Measurements from ENCODE around the gene LIX1. TPM values are rescaled to one million over a fixed set of nuclear protein-coding genes. Genes with fewer than 3 reads are reported as not detected.

LIX1 gene
- total and polyA plus RNA-seq, 2 of the 8 experiments (the other 6 are each of a cell fraction or from before 2014, with no cell fraction given) = 0.26 to 0.45 TPM

DNA sequence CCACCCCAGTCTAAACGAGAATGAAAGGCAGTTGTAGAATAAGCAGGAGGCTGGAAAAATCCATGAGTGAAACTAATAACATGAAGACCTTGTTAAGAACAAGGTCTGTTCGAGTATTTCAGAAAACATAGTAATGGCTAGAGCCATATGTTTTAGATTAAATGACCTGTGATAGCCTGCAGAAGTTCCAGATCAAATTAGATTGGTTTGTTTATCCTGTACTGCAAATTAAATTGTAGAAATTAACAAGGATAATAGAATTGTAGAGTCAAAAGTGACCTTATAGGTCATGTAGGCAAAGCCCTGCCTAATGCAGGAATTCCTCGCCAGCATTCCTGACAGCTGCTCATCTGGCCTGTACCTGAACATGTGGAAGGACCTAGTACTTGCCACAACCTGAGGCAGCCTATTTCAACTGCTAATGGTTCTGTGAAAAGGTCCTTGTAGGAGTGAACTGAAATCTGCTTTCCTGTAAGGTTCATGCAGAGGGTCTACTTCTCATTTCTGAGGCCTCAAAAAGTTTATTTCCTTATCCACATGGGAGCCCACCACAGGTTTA is 17.2 kb downstream of the LIX1 start:
- DNase-seq (ENCODE audit: low read depth in 1 of 2, low spot score in 2 of 2) (no peak), FAIRE-seq (no peak)
- Histone ChIP-seq H3K36me3 (ENCODE audit: control insufficient read depth in 2 of 4, insufficient read depth in 4 of 4, low read length in 3 of 4) (no peaks in the 10 kb centered on the region; a peak in 2 of 8 replicates), H3K23me2 (ENCODE audit: low read depth, low read length) (no peaks in the 10 kb centered on the region; the same call in 1 of the 2 replicates), H2BK120ac (replicated peaks; ENCODE audit: low read depth, low read length) (no peak overlapping the region), H3K27ac (ENCODE audit: low read depth, low read length) (no peak overlapping the region), H4K5ac (ENCODE audit: insufficient read length, low read depth, low read length) (no peak overlapping the region), H3K4me2 (ENCODE audit: insufficient read depth in 1 of 2, low read depth in 2 of 2, low read length in 2 of 2) (no peak overlapping the region), H4K20me1 (replicated peaks in 1 of 2; ENCODE audit: control insufficient read depth in 1 of 2, insufficient read depth in 2 of 2, low read length in 2 of 2) (no peaks in the 10 kb centered on the region), H3K79me1 (ENCODE audit: low read depth, low read length) (no peaks in the 10 kb centered on the region), H2AK5ac (ENCODE audit: low read depth, low read length) (no peak overlapping the region), H2BK15ac (ENCODE audit: low read length) (peak overlapping the region; percentile 53; the same call in 1 of the 2 replicates), H3K14ac (ENCODE audit: insufficient read length) (no peak overlapping the region), H3K4ac (replicated peaks; ENCODE audit: insufficient read length, low read depth, low read length) (no peak overlapping the region), H2BK12ac (ENCODE audit: low read depth, low read length) (no peak overlapping the region), H2BK20ac (ENCODE audit: low read length) (no peak overlapping the region), H3K9me3 (ENCODE audit: insufficient read depth in 2 of 2, low read depth in 1 of 2, low read length in 1 of 2) (no peaks in the 10 kb centered on the region), H3K79me2 (ENCODE audit: control insufficient read depth in 1 of 2, insufficient read depth in 2 of 2, low read length in 2 of 2) (no peaks in the 10 kb centered on the region), H3K4me1 (replicated peaks in 1 of 4; ENCODE audit: control insufficient read depth in 3 of 4, insufficient read depth in 4 of 4, low read length in 3 of 4) (no peaks in the 10 kb centered on the region; a peak in 1 of 7 replicates), H3K23ac (ENCODE audit: insufficient read length) (no peak overlapping the region), H2AFZ (ENCODE audit: low read length) (0 out of 2 replicates have a peak overlapping the region, but pooled peaks have one; percentile 70), H3K56ac (replicated peaks; ENCODE audit: insufficient read length, low read depth, low read length) (no peak overlapping the region), H2BK5ac (ENCODE audit: low read depth, low read length) (no peak overlapping the region), H4K91ac (replicated peaks; ENCODE audit: insufficient read length, low read length) (no peak overlapping the region), H4K8ac (ENCODE audit: extremely low read depth, insufficient read depth, low read length) (no peak overlapping the region), H3K18ac (ENCODE audit: extremely low read depth, low read length) (no peak overlapping the region), H3K9ac (replicated peaks in 1 of 4; ENCODE audit: extremely low read depth in 1 of 4, low read depth in 3 of 4, low read length in 3 of 4) (no peak overlapping the region), H3K4me3 (ENCODE audit: extremely low read depth in 1 of 4, insufficient read depth in 2 of 4, low read depth in 3 of 4, low read length in 4 of 4) (no peak overlapping the region), H3K27me3 (replicated peaks in 1 of 4; ENCODE audit: control insufficient read depth in 3 of 4, extremely low read depth in 1 of 4, insufficient read depth in 3 of 4, low read length in 3 of 4) (no peaks in the 10 kb centered on the region; a peak in 1 of 7 replicates)
- CTCF ChIA-PET (ENCODE audit: partially characterized antibody) = interaction anchor here (1.3 to 1.5 kb wide), 5 partner anchors 10 to 85 kb away, joined by 3 to 4 read pairs (median 4); partner anchors contain the start of gene LIX1
- peak; percentile 28; the same call in 1 of the 2 replicates for TF ChIP-seq TEAD4 (IDR thresholded peaks at IDR 0.05; ENCODE audit: low read depth, low read length)
- TF ChIP-seq RBBP5 (IDR thresholded peaks at IDR 0.05; ENCODE audit: borderline replicate concordance, low read depth, low read length) = no peak
- WGBS, 2 experiments (ENCODE audit: extremely low coverage in 1 of 2, insufficient coverage in 1 of 2, insufficient read length in 1 of 2, insufficient replicate concordance in 2 of 2, low coverage in 1 of 2, low lambda C conversion rate in 2 of 2, missing lambda C conversion rate in 1 of 2) = 88% methylated on average over 3 of the region's 3 CpGs; no CpG with 5 or more reads in 1 of the 2 experiments
- POLR2A ChIA-PET (ENCODE audit: partially characterized antibody) = no interaction called here
